Stimulated activated CD8-positive, alpha-beta memory T cell treated with anti-CD3 and anti-CD28 coated beads, Interleukin-7, amount 100 ng/mL, for 1 hour (primary cell): ENCODE results near the gene RYR2.
"Not testable (repeated sequence)": the region's sequence is repeated elsewhere in the genome, so short reads cannot be mapped to it uniquely, and the experiment has no call there.

Experiments
- DNase-seq, 2 donors: peaks; one replicate each; pipeline ENCODE4 v3.0.0-alpha.2; 2020; ENCODE audit warnings: low read depth in 2 of 2

Gene RYR2

DNA sequence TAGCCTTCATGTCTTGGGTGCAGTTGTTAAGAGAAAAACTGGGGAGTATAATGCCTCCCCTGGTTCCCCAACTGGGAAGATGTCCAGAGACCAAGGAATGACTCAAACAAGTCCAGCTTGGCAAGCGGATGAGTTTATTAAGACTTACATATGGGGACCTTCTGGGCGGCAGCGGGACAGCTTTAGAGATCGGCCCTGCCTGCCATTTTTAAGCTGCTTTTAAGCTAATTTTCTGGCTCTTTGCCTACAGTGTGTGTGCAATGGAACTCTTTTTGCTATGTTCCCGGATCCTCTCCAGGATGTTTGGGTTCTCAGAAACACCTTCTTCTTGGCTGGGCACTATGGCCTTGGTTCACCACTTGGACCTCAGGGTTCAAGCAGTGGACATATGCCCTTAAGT is 99.5 kb downstream of the RYR2 start:
- no peak for DNase-seq

DNA sequence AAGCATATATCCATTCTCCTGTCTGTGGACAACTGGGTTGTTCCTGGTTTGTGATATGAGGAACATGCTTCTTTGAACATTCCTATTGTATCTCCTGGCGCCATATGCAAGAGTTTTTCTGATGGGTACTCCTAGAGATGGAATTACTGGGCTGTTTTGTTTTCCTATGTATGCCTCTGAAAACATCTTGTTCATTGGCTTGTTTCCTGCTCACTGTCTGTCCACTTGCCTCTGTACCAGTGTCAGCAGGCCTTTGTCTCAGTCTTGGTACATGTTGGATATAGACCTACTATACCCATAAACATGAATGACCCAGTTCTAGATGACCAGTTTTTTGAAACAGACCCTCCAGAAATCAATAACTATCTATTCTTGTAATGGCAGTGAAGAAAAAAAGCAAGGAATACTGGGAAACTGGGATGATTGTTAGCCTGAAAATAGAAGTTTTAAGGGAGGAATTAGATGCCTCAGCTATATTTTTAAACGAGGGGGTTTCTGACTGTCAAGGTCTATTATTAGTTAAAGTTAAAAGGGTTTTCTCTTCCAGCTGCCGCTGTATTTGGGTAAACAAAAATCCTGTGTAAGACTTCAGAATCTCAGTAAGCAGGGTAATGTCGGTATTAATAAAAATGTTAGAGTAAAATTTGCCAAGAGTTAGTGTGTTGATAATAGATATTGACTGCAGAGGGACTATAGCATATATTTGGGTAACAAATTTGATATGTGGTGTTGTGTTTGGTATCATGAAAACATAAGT is 103.6 kb downstream of the RYR2 start:
- no peak for DNase-seq

DNA sequence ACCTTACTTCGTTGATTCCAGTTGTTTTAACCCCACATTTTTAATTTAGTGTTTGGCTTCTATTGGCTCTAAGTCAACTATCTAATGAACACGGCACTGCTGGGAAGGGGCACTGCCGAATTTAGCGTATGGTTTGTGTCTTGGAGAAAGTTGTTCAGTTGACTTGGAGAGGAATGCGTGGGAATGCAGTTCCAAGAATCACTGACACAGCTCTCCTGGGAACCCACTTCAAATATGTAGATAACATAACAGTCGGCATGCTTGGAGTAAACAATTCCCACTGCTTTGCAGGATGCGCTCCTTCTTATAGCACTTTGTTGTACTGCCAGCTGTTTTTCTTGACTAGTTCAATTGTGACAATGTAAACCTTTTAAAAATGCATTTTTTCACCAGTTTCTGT is 104.3 kb downstream of the RYR2 start:
- no peak for DNase-seq

DNA sequence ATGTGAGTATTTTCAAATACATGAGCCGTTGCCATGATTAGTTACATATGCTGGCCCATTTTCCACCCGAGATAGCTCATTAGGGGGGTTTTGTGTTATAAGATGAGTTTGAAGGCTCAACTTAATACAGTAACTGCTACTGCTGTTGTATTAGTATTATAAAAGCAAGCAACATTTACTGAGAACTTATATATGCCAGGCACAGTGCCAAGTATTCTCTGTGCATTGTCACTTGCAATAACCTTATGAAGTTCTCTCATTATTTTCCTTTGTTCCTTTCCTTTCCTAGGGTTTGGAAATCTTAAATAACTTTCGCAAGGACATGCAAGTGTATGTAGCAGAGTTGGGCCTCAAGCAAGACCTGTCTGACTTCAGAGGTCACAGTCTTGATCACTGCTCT is 107.9 kb downstream of the RYR2 start:
- DNase-seq = no peak

DNA sequence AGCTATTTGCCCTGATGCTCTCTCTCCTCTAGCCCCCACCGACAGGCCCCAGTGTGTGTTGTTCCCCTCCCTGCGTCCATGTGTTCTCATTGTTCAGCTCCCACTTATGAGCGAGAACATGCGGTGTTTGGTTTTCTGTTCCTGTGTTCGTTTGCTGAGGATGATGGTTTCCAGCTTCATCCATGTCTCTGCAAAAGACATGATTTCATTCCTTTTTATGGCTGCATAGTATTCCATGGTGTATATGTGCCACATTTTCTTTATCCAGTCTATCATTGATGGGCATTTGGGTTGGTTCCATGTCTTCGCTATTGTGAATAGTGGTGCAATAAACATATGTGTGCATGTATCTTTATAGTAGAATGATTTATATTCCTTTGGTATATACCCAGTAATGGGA is 110.0 kb downstream of the RYR2 start:
- not testable (repeated sequence) for DNase-seq

DNA sequence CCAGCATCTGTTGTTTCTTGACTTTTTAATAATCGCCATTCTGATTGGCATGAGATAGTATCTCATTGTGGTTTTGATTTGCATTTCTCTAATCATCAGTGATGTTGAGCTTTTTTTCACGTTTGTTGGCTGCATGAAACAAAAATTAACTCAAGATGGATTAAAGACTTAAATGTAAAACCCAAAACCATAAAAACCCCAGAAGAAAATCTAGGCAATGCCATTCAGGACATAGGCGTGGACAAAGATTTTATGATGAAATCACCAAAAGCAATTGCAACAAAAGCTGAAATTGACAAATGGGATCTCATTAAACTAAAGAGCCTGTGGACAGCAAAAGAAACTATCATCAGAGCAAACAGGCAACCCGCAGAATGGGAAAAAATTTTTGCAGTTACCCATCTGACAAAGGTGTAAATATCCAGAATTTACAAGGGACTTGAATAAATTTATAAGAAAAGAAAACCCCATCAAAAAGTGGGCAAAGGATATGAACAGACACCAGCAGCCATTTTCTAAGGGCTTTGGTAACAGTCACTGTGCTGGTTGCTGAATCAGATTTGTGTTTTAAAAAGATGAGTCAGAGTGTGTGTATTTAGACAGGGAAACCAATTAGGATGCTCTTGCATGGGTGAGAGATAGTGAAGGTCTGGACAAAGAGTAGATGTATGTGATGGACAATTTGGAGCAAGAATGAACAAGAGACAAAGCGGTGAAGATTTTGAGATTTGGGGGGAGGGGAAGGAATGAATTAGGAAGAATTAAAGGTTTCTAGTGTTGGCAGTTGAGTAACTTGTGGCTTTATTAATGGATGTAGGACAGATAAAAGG is 110.7 kb downstream of the RYR2 start:
- no peak for DNase-seq

DNA sequence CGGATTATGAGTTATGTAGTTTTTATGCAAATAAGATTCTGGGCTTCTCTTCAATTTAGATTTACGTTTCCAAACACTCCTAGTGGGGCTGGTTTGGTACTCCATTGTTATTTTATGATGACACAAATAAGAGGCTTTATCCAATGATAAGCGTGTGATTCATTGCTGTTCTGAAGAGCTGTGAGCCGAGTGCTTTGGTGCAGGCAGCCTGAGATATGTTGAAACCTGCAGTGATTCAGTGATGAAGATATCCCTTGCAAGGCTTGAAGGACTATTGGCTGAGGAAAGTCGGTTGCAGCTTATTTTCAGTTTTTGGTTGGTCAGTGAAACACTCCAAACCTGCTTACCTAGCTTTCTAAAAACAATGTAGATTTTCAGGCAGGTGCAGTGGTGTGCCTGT is 112.2 kb downstream of the RYR2 start:
- DNase-seq = no peak

DNA sequence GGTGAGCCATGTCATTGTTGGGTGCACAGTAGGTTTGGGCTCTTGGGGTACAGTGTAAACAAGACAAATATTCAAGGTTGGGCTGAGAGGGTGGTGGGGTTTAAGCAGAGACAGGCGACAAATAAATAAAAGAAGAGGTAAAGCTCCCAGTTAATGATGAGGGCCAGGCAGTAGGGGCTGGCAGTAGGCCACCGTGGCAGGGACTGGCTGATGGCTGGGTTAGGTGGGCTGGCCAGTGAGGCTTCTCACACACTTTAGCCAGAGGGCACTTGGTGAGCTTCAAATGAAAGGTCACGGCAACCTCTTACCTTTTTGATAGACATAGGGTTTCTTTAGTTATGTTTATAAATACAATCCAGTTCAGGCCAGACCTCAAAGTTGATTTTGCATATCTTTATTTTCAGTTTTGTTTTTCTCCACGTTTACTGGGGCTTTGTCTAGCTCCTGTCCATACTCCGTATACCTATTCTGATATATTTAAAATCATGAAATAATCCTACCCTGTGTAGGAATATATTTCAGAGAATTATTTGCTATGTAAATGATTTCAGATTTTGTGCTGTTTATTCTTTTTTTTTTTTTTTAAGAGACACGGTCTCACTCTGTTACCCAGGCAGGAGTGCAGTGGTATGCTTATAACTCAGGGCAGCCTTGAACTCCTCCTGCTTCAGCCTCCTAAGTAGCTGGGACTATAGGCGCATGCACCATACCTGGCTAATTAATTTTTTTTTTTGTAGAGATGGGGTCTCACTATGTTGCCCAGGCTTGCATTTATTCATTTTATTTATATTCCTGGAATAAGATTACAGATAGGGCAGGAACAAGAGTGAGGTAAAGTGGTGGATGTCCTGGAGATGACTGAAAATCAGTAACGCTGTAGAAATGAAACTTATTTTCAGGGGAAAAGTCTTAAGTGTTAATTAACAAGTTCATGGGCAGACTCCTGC is 122.7 kb downstream of the RYR2 start:
- DNase-seq = no peak

DNA sequence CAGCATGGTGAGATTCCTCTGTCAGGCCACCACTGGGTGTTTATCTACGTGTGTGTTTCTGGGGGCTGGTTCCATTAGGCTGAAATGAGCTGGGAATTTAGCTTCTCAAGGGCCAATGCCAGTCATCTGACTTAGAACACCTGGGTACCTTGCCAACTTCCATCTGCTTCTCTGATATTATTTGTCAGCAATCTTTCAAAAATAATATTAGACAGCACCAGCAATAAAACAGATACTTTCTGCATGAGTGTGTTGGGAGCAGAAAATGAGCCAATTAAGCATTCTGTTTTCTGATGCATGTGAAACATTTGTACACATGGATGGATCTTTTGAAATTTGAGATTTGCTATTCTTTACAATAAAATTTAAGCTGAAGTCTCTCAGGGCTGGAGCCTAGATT is 124.1 kb downstream of the RYR2 start:
- DNase-seq = no peak

DNA sequence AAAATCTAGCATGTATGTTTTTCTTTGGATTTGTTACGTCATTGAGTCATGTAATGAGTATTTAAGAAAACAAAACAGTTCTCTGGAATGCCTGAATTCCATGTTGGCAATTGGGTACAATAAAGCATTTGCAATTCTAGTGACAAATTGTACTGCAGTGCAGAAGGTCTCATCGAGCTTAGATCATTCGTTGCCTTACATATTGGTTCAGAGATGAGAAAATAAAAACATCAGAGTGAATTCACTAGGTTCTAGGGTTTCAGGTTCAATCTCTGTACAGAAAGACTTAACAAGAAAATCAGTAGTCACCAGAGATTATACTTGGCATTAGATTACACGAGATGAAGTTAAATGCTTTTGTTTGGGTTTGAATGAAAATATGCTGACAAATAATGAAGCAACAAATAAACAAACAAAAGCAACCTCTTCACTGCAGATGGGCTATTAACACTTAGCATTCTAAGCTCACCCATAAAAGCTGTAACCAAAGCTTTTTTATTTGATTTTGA is 124.7 kb downstream of the RYR2 start:
- DNase-seq = no peak

DNA sequence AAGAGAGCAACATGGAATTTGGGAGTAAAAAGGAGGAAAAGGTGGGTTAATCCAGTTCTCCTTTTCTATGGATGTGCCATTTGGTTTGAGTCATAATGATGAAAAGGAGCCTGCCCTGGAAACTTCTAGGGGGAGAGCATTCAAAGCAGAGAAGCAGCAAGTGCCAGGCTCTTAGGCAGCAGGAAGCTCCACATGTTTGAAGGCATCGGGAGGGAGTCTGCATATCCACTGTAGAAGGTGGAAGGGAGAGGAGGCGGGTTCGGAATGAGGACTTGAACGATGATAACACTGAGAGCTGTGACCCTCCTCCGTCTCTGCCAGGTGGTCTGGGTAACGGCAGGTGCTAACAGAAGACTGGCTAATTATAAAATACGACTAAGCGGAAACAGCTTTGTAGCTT is 128.2 kb downstream of the RYR2 start:
- no peak for DNase-seq

DNA sequence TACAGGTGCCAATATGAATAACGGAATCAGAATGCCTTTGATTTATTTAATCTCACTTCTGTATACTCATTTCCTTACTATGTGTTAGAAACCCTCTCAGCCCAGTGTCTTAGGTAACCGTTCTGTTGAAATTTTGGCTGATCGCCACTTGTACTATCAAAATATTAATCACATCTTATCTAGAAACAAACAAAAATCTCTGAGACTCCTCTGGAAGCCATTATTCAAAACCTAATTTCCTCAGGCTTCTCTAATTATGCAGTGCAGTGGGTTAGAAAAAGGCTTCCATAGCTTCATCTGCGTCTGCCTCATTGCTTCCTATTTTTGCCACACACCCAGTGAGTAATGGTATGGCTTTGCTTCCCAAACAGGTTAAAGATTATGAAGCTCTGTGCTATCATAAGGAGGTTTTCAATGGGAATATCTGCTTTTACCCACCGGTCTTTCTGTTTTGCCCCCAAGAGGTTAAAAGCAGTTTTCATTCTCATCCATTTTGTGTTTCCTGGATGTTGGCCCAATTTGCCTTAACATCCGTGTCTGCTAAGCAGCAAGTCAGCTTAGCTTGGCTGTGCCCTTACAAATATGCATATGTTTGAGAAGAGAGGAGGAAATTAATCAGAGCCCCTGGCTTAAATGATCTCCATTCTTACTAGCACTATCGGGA is 129.6 kb downstream of the RYR2 start:
- no peak for DNase-seq

DNA sequence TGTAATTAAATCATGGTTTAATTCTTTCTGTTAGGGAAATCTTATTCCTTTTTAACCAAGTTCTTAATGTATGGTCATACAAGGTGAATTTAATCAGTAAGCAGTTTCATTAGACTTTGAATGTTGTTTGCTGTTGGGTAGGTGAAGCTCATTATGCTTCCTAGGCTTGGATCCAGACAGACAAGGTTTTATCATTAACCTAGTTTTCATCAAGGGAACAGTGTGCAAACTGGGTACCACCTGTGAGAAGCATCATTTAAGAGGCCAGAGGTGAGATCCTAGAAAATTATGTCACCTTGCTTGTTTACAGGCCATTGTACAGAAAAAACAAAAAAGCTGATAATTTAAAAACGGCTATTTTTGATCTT is 130.1 kb downstream of the RYR2 start:
- no peak for DNase-seq

DNA sequence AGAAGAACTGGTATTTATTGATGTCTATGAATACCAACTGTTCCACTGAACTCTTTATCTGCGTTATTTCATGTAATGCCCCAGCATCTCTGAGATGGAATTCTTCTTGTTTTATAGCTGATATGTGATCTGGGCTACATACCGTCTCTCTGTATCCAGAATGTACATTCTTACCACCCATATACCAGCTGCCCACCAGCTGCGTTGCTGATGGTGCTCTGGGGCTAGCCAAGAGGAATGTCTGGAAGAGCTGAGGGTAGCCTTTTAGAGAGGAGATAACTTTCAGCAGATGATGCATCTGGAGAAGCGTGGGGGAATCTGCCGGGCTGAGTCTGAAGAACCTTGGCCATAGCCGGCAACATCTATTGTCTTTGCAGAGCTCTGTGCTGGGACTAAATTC is 137.5 kb downstream of the RYR2 start:
- DNase-seq = no peak

DNA sequence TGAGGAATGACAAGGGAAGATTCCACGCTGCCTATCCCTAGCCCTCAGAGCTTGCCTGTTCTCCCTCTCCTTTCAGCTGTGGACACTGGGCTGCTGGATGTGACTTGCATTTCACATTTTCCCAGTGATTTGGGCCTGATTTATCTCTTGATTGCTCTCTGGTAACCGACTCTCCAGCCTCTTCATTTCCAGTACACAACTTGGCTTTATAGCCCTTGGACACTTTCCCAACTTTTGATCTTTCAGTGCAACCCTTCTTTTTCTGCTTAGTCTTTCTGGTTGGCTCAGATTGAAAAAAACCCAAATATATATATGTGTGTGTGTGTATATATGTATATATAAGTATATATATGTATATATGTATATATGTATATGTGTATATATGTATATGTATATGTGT is 138.3 kb downstream of the RYR2 start:
- no peak for DNase-seq

DNA sequence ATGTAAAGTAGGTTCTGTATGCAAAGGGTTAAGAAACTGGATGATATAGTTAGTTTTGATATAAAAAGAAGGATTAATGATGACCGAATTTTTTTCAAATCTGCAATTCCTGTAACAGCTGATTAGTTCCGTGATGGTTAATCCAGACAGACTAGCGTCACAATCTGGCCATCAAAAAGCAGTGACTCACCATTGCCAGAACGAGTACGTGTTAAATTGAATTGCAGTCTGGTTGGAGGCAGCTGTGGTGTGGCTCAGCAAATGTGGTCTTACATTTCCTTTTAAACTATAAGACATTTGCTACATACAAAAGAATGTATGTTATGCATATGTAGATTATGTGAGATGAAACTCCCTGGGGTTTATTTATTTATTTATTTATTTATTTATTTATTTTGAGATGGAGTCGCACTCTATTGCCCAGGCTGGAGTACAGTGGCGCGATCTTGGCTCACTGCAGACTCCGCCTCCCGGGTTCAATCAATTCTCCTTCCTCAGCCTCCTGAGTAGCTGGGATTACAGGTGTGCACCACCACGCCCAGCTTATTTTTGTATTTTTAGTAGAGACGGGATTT is 139.8 kb downstream of the RYR2 start:
- no peak for DNase-seq

DNA sequence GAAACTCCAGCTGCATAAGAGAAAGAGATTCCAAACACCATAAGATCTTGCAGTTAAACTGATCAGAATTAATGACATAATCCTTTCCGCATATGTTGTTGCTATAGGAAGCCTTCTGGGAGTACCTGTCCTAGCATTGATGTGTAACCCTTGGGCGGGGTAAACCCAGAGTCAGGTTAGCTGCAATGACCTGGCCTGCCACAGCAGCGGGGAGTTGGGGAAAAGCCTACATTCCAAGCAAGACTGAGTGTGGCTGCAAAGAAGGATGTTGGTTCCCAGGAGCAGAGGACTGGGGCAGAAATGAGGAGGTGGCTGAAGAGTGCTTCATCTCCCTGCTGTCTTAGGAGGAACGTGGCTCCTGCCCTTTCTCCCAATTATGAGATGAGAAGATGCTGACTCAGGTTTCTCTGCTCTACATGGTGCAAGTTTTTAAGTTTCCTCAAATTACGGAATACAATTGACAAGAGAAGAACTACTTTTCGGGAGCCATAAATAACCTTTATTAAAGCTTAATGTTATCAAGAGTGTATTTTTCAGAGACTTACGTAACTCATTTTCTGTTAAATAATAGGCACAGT is 142.1 kb downstream of the RYR2 start:
- no peak for DNase-seq

DNA sequence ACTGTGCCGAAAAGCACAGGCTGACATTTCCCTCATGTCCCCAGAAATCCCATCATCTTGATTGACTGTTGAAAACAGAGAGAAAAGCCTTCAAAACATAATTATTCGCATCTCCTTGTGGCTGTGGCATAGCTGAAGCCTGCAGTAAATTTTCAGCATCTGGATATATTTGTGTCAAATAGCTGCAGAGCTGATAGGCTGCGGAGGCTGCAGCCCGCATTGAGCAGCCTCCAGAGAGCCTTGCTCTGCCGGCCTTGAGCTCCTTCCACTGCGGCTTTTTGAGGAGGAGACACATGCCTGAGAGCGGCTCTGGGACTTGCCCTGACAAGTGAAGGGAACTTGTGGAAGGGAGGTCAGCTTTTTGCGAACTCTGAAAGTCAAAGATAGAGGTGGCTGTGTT is 144.7 kb downstream of the RYR2 start:
- no peak for DNase-seq

DNA sequence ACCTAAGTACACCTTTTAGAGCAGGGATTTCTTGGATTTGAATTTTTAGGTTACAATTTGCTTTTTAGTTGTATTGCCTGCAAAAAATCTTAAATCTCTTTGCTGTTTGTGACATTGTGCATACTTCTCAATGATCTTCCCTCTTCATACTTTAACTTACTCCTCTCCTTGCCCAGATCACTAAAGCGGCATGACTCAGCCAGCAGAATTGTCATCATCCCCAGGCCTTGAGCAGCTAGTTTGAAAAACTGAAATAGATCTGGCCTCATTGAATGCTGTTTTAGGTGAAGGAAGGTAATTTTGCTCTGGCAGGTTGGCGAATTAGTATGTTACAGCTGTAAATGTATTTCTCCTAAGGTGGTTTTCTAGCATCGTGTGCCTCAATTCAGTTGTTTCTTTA is 145.9 kb downstream of the RYR2 start:
- DNase-seq = no peak

DNA sequence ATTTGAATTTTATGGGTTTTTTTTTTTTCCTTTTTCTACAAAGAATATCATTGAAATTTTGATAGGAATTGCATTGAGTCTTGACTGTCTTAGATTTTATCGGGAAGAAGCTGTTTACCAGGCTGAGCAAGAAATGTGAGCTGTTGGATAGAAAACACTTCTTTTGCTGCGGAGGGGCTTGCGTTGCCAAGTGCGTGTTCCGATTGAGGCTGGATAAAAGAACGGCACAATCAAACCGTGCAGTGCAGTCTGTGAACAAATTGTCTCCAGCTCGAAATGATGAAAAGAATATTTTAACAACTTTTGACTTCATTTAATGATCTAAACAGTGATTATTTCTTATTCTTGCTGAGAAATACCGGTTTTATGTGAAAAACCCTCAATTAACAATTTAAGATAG is 149.4 kb downstream of the RYR2 start:
- no peak for DNase-seq
